ENCODE measurements around the gene LSM2.
A peak's percentile ranks its signal among the peaks of the same experiment; 100 is the strongest.
"Not testable (repeated sequence)": the region's sequence is repeated elsewhere in the genome, so short reads cannot be mapped to it uniquely, and the experiment has no call there.

Gene LSM2

GRCh38 chr6:31799781-31800180 is 7.0 kb downstream of the LSM2 start:
- DNase-seq (ENCODE audit: extremely low read depth in 1 of 2, low read depth in 1 of 2) = no peak

DNA sequence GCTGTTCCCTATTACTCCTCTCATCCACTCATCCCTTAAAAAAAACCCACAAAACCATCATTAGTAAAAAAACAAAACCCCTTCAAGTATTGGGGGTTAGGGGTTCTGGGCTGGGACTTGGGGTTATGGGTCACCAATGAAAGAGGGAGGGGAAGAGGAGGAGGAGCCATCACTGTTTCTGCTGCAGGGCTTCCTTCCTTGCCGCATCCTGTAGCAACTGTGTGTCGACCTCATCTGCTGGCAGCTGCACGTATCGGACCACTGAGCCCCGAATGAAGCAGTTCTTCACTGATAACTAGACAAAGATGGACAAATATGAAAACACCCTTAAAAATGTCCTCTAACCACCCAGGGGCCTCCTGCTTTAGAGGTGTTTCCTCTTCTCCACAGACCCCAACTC is 9.2 kb downstream of the LSM2 start:
- DNase-seq (ENCODE audit: extremely low read depth in 1 of 2, low read depth in 1 of 2) = no peak

DNA sequence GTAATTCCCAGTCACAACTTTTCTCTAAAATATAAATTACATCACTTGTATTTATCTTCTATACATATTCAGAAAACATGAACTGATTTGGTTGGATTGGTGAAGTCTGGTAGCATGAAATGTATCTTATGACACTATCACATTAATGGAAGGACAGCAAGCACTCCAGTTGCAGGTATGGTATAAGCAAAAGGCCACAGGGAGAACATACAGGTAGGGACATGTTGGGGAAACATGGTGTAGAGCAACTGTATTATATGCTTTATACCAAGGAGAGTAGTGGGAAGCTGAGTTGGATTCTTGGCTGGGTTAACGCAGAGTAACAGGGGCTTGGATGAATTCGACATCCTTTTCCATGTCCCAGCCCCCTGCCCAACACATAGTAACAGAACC is 9.8 kb downstream of the LSM2 start:
- DNase-seq (ENCODE audit: extremely low read depth in 1 of 2, low read depth in 1 of 2) = no peak

DNA sequence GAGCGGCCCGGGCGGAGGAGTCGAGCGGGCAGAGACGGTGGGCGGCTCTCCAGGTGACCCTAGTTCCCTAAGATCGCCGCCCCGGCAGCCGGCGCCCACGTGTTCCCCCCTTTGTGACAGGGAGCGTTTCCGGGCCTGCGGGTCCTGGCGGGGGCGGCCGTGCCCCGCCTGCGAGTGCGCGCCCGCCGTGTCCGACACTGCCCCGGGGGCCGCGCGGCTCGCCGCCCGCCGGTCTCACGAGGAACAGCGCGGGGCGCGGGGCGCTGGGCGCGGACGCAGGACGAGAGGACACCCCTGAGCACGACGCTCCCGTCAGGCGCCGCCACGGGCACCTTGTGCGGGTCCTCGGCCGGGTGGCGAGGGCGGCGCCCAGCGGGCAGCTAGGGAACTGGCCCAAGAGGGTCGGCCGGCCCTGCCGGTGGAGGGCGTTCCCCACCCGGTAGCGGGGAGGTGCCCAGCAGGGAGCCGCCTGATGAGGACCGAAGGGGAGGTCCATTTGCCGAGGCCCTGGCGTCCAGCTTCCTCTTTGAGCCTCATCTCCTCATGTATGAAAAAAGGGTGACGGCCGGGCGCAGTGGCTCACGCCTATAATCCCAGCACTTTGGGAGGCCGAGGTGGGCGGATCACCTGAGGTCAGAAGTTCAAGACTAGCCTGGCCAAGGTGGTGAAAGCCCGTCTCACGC is 11.0 kb downstream of the LSM2 start, which contains the start of gene VARS1:
VARS1 (minus strand) TSS at position 137 of the 683 bp plus-strand sequence. CDS start 535 bp downstream, outside the sequence.
- DNase-seq (ENCODE audit: extremely low read depth in 1 of 2, low read depth in 1 of 2) = peak; percentile 55 to 76

GRCh38 chr6:31794866-31795615 is 11.7 kb downstream of the LSM2 start:
- no peak for DNase-seq (ENCODE audit: extremely low read depth in 1 of 2, low read depth in 1 of 2)

GRCh38 chr6:31794294-31794865 is 12.4 kb downstream of the LSM2 start:
- no peak for DNase-seq (ENCODE audit: extremely low read depth in 1 of 2, low read depth in 1 of 2)

DNA sequence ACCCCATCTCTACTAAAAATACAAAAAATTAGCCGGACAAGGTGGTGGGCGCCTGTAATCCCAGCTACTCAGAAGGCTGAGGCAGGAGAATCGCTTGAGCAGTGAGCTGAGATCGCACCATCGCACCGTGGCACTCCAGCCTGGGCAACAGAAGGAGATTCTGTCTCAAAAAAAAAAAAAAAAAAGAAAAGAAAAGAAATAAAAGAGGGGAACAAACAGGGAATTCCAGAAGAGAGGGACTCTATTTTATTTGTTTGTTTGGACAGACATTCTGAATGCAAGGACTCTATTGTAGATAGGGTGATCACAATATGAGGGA is 12.9 kb downstream of the LSM2 start:
- DNase-seq (ENCODE audit: extremely low read depth in 1 of 2, low read depth in 1 of 2) = not testable (repeated sequence)

DNA sequence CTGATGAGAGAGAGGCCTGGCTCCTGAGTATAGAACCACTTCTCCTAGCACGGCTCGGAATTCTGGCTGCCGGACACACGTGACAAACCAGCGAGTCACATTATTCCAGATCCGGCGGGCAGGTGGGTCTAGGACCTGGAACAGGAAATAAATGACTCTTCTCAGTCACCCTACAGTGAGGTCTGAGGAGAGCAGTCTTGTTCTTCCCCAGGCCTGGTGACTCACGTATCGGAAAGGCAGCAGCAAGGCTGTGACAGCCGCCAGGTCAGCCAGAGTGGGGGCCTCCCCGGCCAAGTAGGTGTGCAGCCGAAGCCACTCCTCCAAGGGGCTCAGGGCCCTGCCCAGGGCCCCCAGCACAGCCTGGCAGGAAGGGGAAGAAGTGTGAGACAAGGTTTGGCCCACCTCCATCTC is 14.0 kb downstream of the LSM2 start:
- no peak for DNase-seq (ENCODE audit: extremely low read depth in 1 of 2, low read depth in 1 of 2)

DNA sequence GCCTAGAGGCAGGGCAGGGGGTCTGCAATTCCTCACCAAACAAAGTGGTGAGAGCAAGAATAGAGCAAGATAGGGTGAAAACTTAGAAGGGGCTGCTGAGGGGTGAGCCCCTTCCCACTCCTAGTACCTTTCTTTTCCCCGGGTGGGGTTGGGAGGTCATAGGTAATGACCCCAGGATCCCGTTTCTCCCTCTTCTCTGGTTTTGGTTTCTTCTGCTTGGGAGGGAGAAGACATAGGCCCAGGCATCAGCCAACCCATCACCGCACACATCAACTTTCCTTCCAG is 14.7 kb downstream of the LSM2 start:
- no peak for DNase-seq (ENCODE audit: extremely low read depth in 1 of 2, low read depth in 1 of 2)

DNA sequence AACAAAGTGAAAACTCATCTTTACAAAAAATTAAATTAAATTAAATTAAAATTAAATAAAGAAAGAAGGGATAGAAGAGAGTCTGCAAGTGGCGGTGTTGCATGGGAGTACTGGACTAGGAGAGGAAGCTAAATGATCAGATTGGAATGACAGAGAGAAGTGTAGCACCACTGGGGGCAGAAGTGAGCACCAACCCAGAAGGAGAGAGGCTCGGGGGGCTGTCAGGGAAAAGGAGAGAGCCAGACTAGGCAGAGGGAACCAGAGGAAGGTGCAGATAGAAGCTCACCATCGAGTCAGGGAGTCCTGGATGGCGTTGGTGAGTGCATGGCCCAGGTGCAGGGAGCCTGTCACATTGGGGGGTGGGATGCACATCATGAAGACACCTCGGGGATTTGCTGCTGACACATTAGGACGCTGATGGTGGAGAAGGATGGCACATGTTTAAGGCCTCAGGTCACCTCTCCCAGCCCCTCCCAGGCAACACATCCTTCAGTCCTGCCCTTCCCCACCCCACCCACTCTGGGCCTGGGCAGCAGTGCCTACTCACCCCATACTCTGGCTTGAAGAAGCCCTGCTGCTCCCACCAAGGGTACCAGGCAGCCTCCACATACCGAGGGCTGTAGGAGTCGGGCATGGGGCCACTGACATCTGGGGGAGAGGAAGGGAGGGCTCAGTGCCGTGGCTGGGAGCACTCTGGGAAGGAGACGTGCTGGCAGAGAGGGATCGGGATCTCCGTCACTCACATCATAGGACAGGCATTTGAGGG is 15.3 kb downstream of the LSM2 start:
- DNase-seq (ENCODE audit: extremely low read depth in 1 of 2, low read depth in 1 of 2) = no peak

- no peak for DNase-seq (ENCODE audit: extremely low read depth in 1 of 2, low read depth in 1 of 2)
These were observed 21.3 kb downstream of the LSM2 start for GRCh38 chr6:31785475-31785874.

DNA sequence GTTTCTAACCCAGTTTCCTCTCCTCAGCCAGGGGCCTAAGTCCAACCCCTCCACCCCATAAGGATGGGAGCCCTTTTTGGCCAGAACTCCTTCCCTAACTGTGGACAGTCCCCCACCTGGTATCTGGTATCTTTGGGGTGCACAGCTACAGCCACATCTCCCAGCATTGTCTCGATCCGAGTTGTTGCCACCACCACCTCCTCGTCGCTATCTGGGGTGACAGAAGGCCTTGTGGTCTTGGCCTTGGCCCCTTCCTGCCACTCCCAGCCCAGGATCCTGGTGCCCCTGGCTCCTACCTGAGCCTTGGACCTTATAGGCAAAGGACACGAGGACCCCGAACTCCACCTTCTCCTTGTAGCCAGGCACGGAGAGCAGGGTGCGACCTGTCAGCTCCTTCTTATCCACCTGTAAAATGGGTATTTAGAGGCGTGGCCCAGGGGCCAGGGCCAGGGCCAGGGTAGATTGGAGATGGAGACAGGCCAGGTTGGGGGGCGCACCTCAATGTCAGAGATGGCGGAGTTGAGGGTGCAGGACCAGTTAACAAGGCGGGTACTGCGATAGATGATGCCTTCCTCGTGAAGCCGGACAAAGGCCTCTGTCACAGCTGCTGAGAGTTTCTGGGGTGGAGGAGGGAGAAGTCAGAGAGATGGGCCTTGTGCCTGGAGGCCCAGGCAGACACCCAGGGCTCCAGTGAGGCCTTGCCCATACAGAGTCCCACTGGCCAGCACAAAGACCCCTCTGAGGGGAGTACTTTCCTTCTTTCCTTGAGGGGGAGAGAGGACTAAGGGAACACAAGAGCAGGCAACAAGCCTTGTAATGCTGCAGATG is 22.5 kb downstream of the LSM2 start:
- no peak for DNase-seq (ENCODE audit: extremely low read depth in 1 of 2, low read depth in 1 of 2)

DNA sequence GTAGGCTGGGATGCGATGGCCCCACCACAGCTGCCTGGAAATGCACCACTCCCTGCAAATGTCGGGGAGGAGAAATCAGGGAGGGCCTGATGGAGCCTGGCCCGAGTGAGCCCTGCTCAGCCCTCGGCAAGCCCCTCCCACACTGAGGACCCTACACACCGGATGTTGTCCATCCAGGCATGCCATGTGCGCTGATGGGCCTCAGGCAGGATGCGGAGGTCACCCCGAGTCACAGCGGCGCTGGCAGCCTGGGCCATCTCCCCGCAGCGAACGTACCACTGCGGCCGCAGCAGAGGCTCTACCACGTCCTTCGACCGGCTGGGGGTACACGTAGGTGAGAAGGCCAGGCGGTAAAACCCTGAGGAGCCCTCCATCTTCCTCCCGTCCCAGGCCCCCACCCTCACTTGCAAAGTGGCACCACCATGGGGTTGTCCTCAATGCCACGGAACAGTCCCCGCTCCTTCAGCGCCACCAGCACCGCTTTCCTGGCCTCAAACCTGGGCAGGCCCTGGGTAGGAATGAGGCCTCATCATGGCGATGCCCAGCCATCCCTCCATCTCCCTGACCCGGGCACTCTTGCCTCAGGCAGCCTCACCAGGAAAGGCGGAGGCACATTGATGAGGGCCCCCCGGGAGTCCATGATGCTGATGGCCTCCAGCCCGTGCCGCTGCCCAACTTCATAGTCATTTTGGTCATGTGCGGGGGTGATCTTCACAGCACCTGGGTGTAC is 24.5 kb downstream of the LSM2 start:
- no peak for DNase-seq (ENCODE audit: extremely low read depth in 1 of 2, low read depth in 1 of 2)

GRCh38 chr6:31781244-31782125 is 25.3 kb downstream of the LSM2 start:
- DNase-seq (ENCODE audit: extremely low read depth in 1 of 2, low read depth in 1 of 2) = no peak

DNA sequence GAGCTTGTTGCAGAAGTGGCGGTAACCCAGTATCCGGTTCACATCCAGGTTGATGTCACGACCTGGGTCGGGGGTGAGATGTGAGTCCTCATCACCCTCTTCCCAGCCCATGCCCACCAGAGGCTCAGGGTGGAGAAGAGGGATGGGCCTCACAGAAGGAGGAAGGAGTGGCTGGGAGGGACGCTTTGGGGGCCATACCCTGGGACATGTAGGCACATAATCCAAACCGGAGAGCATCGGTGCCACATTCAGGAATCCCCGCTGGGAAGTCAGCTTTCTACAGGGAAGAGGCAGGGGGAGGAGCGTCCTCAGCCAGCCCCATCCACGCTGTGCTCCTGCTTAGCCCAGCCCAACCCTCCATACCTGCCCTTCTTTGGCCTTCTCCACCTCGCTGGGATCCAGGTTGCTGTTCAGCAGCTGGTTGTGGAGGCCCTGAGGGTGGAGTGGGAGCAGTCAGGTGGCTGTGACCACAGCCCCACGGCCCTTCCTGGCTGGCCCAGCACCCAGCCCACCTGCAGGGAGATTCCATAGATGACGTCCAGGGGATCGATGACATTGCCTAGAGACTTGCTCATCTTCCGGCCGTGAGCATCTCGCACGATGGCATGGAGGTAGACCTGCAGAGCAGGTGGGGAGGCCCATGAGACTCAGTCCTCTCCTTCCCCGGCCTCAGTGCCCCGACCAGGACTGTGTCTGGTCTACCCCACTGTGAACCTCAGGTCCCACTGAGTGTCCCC is 26.1 kb downstream of the LSM2 start:
- DNase-seq (ENCODE audit: extremely low read depth in 1 of 2, low read depth in 1 of 2) = no peak

DNA sequence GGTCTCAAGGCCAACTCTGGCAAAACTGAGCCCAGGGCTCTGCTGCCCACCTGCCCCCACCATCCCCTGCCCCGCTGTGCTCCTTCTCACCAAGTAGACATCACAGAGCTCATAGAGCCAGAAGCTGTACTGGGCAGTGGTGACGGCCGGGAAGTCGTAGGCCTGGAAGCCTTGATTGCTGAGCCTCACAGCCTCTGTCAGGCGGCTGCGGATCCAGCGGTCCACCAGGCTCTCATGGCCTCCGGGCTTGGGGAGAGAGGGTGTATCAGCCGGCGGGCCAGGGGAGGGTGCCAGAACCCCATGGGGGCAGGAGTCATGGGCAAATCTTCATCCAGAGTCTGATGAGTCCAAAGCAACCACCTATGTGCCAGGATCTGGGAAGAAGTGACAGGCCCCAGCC is 26.9 kb downstream of the LSM2 start:
- no peak for DNase-seq (ENCODE audit: extremely low read depth in 1 of 2, low read depth in 1 of 2)

DNA sequence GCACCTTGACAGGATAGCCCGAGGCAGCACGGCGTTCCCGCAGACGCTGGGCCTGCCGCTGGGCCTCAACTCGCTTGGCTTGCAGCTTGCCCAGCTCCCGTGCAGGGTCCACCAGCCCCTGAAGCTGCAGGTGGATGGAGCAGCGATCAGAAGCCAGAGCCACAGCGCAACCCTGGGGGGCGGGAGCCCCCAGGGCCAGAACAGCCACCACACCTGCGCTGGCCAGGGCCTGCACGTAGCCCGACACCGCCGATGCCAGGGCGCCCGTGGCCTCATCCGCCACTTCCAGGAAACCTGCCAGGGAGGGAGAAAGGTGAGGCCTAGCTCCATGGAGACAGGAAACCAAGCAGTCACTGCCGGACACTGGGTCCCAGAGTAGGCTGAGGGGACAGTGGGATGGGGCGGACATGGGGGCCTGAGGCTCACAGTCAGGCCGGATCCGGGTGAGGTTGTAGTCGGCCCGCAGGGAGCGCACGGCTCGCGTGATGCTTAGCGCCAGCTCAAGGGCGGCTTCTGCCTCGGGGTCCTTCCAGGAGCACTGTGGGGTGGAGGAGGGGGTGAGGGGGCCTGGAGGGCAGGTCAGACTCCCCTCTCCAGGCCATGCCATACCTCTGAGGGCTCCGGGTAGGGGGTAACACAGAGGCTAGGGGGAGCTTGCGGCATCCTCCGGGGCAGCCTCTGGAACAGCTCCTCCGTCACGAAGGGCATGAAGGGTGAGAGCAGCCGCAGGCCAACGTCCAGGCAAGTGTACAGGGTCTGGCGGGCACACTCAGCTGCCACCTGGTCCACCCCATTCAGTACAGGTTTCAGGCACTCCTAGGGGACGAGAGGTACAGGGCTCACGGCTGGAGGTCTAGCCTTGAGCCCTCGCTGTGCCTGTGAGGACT is 27.5 kb downstream of the LSM2 start:
- DNase-seq (ENCODE audit: extremely low read depth in 1 of 2, low read depth in 1 of 2) = no peak

DNA sequence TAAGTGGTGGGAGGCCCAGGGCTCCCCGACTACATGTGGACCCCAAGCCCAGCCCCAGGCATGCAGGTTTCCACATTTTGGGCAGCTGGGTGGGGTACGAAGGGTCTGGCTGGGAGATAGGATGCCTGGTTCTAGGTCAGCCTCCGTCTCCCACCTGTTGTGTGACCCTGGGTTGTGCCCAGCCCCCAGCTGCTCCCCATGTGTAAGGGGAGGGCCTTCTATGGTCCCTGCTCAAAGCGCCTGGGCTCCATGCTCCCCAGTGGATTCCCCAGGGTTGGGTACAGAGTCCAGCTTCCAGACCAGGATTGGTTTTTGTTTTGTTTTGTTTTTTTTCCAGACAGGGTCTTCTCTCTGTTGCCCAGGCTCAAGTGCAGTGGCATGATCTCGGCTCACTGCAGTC is 28.6 kb downstream of the LSM2 start:
- no peak for DNase-seq (ENCODE audit: extremely low read depth in 1 of 2, low read depth in 1 of 2)
